ENCODE results near the gene MUS81.
"Not testable (repeated sequence)": the region's sequence is repeated elsewhere in the genome, so short reads cannot be mapped to it uniquely, and the experiment has no call there.

- TF ChIP-seq POLR2A, CTCF, EP300 (IDR thresholded peaks at IDR 0.05): not testable (repeated sequence)
These were observed 28.0 kb upstream of the MUS81 start for GRCh38 chr11:65832231-65832630.
